PFSK-1 (cell line): Measurements from ENCODE around the gene HLA-DPB1.

Experiments used
- FOXP2 ChIP-seq: optimal IDR thresholded peaks from 2 replicates; pipeline ENCODE3; 2011; ENCODE audit warnings: borderline replicate concordance, control low read depth, inconsistent platforms; ENCODE audit not compliant: insufficient read depth; ENCODE audit errors: extremely low read length, extremely low read depth
- POLR2AphosphoS5 ChIP-seq: IDR thresholded peaks from 2 replicates; pipeline ENCODE4 v1.6.1; 2012; ENCODE audit warnings: low read depth, mild to moderate bottlenecking, control low read depth, low read length, moderate library complexity
- SIN3A ChIP-seq: IDR thresholded peaks from 2 replicates; pipeline ENCODE4 v1.6.1; 2012; ENCODE audit warnings: mild to moderate bottlenecking, low read length, moderate library complexity, borderline replicate concordance; ENCODE audit not compliant: insufficient read depth
- TAF1 ChIP-seq: IDR thresholded peaks from 2 replicates; pipeline ENCODE4 v1.6.1; 2012; ENCODE audit warnings: low read length, control low read depth, borderline replicate concordance; ENCODE audit not compliant: insufficient read depth
- TF ChIP-seq, protein P1 (sequence below), 2 experiments: IDR thresholded peaks; 2 replicates each; pipeline versions ENCODE4 v1.6.1 to v1.8.0; 2011 to 2012; ENCODE audit warnings: low read depth in 2 of 2, low read length in 2 of 2, control low read depth in 1 of 2, inconsistent platforms in 1 of 2, mild to moderate bottlenecking in 1 of 2, moderate library complexity in 1 of 2; ENCODE audit not compliant: insufficient read depth in 1 of 2

HLA-DPB1 gene

GRCh38 chr6:33066917-33067521 is 8.8 kb upstream of the HLA-DPB1 start:
- TF ChIP-seq, protein P1, sequence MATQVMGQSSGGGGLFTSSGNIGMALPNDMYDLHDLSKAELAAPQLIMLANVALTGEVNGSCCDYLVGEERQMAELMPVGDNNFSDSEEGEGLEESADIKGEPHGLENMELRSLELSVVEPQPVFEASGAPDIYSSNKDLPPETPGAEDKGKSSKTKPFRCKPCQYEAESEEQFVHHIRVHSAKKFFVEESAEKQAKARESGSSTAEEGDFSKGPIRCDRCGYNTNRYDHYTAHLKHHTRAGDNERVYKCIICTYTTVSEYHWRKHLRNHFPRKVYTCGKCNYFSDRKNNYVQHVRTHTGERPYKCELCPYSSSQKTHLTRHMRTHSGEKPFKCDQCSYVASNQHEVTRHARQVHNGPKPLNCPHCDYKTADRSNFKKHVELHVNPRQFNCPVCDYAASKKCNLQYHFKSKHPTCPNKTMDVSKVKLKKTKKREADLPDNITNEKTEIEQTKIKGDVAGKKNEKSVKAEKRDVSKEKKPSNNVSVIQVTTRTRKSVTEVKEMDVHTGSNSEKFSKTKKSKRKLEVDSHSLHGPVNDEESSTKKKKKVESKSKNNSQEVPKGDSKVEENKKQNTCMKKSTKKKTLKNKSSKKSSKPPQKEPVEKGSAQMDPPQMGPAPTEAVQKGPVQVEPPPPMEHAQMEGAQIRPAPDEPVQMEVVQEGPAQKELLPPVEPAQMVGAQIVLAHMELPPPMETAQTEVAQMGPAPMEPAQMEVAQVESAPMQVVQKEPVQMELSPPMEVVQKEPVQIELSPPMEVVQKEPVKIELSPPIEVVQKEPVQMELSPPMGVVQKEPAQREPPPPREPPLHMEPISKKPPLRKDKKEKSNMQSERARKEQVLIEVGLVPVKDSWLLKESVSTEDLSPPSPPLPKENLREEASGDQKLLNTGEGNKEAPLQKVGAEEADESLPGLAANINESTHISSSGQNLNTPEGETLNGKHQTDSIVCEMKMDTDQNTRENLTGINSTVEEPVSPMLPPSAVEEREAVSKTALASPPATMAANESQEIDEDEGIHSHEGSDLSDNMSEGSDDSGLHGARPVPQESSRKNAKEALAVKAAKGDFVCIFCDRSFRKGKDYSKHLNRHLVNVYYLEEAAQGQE (IDR thresholded peaks at IDR 0.05; ENCODE audit: insufficient read depth in 1 of 2, low read depth in 2 of 2, low read length in 2 of 2), result no peak
- TF ChIP-seq POLR2AphosphoS5, result no peak
- no peak for TF ChIP-seq FOXP2
- no peak for TF ChIP-seq SIN3A
- TF ChIP-seq TAF1, result no peak

- TF ChIP-seq SIN3A (no peak), FOXP2 (no peak)
- TF ChIP-seq, protein P1 (IDR thresholded peaks at IDR 0.05; ENCODE audit: insufficient read depth in 1 of 2, low read depth in 2 of 2, low read length in 2 of 2), result no peak
These were observed 6.6 kb upstream of the HLA-DPB1 start for GRCh38 chr6:33069021-33069738.

DNA sequence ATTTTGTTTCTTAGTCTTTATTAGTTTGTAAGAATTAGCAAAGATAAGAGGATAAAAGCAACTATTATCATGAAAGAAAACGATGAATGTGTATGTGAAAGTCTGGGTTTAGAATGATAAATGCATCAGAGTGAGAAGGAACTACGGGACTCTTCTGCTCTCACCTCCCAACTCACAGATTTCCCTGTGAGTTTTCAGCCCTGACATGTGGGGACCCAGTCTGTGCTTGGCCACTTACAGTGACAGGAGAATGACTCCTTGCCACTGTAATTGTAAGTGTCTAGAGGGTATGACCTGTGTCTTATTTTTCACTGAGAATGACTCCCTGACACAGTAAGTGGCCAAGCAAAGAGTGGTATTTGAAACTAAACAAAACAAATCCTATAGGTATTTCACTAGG is 4.9 kb upstream of the HLA-DPB1 start:
- TF ChIP-seq POLR2AphosphoS5 (no peak), FOXP2 (no peak), TAF1 (no peak), SIN3A (no peak)
- TF ChIP-seq, protein P1 (IDR thresholded peaks at IDR 0.05; ENCODE audit: insufficient read depth in 1 of 2, low read depth in 2 of 2, low read length in 2 of 2), result no peak

DNA sequence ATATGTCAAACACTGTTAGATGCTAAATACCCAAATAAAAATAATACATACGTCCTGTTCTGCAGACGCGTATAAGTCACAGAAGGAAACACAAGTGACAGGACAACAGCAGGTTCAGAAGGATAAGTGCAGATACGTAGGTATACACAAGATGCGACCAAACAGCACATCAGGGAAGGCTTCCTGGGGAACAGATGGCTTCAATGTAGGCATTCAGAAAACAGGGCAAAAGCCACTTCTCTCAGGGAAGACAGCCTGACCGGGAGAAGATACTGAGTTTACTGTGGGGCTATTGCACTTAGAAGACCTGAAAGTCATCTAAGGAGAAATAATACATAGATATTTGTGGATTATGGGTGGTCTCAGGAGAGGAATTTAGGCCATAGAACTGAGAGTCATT is 4.2 kb upstream of the HLA-DPB1 start:
- TF ChIP-seq TAF1 (no peak), SIN3A (no peak), FOXP2 (no peak), POLR2AphosphoS5 (no peak)
- TF ChIP-seq, protein P1 (IDR thresholded peaks at IDR 0.05; ENCODE audit: insufficient read depth in 1 of 2, low read depth in 2 of 2, low read length in 2 of 2), result no peak
